ENCODE measurements around the gene FBXL16. TPM values are rescaled to one million over a fixed set of nuclear protein-coding genes. Genes with fewer than 3 reads are reported as not detected.

The FBXL16 gene
- total and polyA plus RNA-seq, 2 of the 13 experiments (the other 11 are each of a cell fraction or from before 2014, with no cell fraction given), result 0.22 to 2.0 TPM

GRCh38 chr16:648781-649589 lies 56.6 kb downstream of the FBXL16 start, which contains the start of gene WDR90 (continued):
- TF ChIP-seq ARID2 (CRISPR knock-in tag; IDR thresholded peaks at IDR 0.05; ENCODE audit: borderline replicate concordance) (peak; percentile 86; the same call in 1 of the 2 replicates), MIER2 (CRISPR knock-in tag; IDR thresholded peaks at IDR 0.05) (no peak), SNAPC5 (CRISPR knock-in tag; IDR thresholded peaks at IDR 0.05; ENCODE audit: borderline replicate concordance) (no peak), ZSCAN25 (CRISPR knock-in tag; IDR thresholded peaks at IDR 0.05) (peak; percentile 49; the same call in 1 of the 2 replicates), XBP1 (CRISPR knock-in tag; IDR thresholded peaks at IDR 0.05) (0 out of 2 replicates have a peak, but pooled peaks have one; percentile 19), ZBTB37 (CRISPR knock-in tag; IDR thresholded peaks at IDR 0.05) (no peak), ZNF784 (CRISPR knock-in tag; IDR thresholded peaks at IDR 0.05; ENCODE audit: borderline replicate concordance) (peak; percentile 57; the same call in 1 of the 2 replicates), PRMT3 (CRISPR knock-in tag; IDR thresholded peaks at IDR 0.05; ENCODE audit: borderline replicate concordance, low read depth) (no peak; the same call in 1 of the 2 replicates), ZNF629 (CRISPR knock-in tag; conservative IDR thresholded peaks at IDR 0.05) (peak; percentile 44; the same call in 1 of the 2 replicates), PAF1 (CRISPR knock-in tag; IDR thresholded peaks at IDR 0.05) (no peak), NR3C1 (CRISPR knock-in tag; IDR thresholded peaks at IDR 0.05) (no peak), ETV6 (CRISPR knock-in tag; conservative IDR thresholded peaks at IDR 0.05) (peak; percentile 96), HOXD1 (CRISPR knock-in tag; IDR thresholded peaks at IDR 0.05) (no peak), ONECUT2 (CRISPR knock-in tag; IDR thresholded peaks at IDR 0.05) (no peak), ZNF280B (CRISPR knock-in tag; IDR thresholded peaks at IDR 0.05; ENCODE audit: borderline replicate concordance) (peak; percentile 80), EED (CRISPR knock-in tag; IDR thresholded peaks at IDR 0.05) (peak; percentile 53; the same call in 1 of the 2 replicates), THYN1 (CRISPR knock-in tag; IDR thresholded peaks at IDR 0.05; ENCODE audit: borderline replicate concordance, low read depth) (no peak), ZKSCAN1 (IDR thresholded peaks at IDR 0.05; ENCODE audit: low read length) (no peak; the same call in 1 of the 2 replicates), ZMYM3 (CRISPR knock-in tag; IDR thresholded peaks at IDR 0.05) (no peak), ZNF230 (CRISPR knock-in tag; IDR thresholded peaks at IDR 0.05) (peak; percentile 19; the same call in 1 of the 2 replicates), MZF1 (CRISPR knock-in tag; IDR thresholded peaks at IDR 0.05; ENCODE audit: borderline replicate concordance) (no peak)
- TF ChIP-seq, protein P1, sequence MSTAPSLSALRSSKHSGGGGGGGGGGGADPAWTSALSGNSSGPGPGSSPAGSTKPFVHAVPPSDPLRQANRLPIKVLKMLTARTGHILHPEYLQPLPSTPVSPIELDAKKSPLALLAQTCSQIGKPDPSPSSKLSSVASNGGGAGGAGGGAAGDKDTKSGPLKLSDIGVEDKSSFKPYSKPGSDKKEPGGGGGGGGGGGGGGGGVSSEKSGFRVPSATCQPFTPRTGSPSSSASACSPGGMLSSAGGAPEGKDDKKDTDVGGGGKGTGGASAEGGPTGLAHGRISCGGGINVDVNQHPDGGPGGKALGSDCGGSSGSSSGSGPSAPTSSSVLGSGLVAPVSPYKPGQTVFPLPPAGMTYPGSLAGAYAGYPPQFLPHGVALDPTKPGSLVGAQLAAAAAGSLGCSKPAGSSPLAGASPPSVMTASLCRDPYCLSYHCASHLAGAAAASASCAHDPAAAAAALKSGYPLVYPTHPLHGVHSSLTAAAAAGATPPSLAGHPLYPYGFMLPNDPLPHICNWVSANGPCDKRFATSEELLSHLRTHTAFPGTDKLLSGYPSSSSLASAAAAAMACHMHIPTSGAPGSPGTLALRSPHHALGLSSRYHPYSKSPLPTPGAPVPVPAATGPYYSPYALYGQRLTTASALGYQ (CRISPR knock-in tag; IDR thresholded peaks at IDR 0.05), result no peak; the same call in 1 of the 2 replicates
